Measurements from ENCODE around the gene MAP2K3. TPM values are rescaled to one million over a fixed set of nuclear protein-coding genes. Genes with fewer than 3 reads are reported as not detected.
A peak's percentile ranks its signal among the peaks of the same experiment; 100 is the strongest.

Gene MAP2K3
- total RNA-seq, 1 donor from 2014 or later, result 55.2 TPM

- ATAC-seq (no peak), DNase-seq (no peak)
- intact Hi-C loops (cut with DNase I), result no loop called here
- no peak overlapping the region for H3K4me3 ChIP-seq
- H3K36me3 ChIP-seq, result no peaks in the 10 kb centered on the region
- peaks cover 45% of the 10 kb centered on the region for H3K4me1 ChIP-seq
- no peaks in the 10 kb centered on the region for H3K27me3 ChIP-seq (ENCODE audit: low read depth)
- TF ChIP-seq CTCF (IDR thresholded peaks at IDR 0.05), result no peak
- H3K27ac ChIP-seq, result no peak overlapping the region
- H3K9me3 ChIP-seq, result no peaks in the 10 kb centered on the region
These were observed 2.3 kb upstream of the MAP2K3 start for GRCh38 chr17:21282231-21282630.

GRCh38 chr17:21282850-21283249, 1.7 kb upstream of the MAP2K3 start:
- DNase-seq (no peak), ATAC-seq (no peak)
- no peak overlapping the region for H3K4me3 ChIP-seq
- H3K36me3 ChIP-seq, result no peaks in the 10 kb centered on the region
- H3K4me1 ChIP-seq, result peaks cover 50% of the 10 kb centered on the region
- H3K9me3 ChIP-seq, result no peaks in the 10 kb centered on the region
- peak overlapping the region; percentile 95 for H3K27ac ChIP-seq
- no peak for TF ChIP-seq CTCF (IDR thresholded peaks at IDR 0.05)
- no peaks in the 10 kb centered on the region for H3K27me3 ChIP-seq (ENCODE audit: low read depth)
- intact Hi-C loops (cut with DNase I), result no loop called here

- Histone ChIP-seq H3K4me1 (peaks cover 52% of the 10 kb centered on the region), H3K36me3 (no peaks in the 10 kb centered on the region), H3K27ac (peak overlapping the region; percentile 95), H3K9me3 (no peaks in the 10 kb centered on the region), H3K27me3 (ENCODE audit: low read depth) (no peaks in the 10 kb centered on the region), H3K4me3 (peak overlapping the region; percentile 96)
- intact Hi-C loops (cut with DNase I), result no loop called here
- DNase-seq (no peak), ATAC-seq (peak in 1 of 2 donors; percentile 0)
- TF ChIP-seq CTCF (IDR thresholded peaks at IDR 0.05), result no peak
These were observed 811 bp upstream of the MAP2K3 start for GRCh38 chr17:21283482-21284318.

GRCh38 chr17:21285164-21286065, 904 bp downstream of the MAP2K3 start:
- intact Hi-C loops (cut with DNase I), result no loop called here
- H3K4me1 ChIP-seq, result peaks cover 45% of the 10 kb centered on the region
- H3K36me3 ChIP-seq, result no peaks in the 10 kb centered on the region
- TF ChIP-seq CTCF (IDR thresholded peaks at IDR 0.05), result no peak
- DNase-seq (no peak), ATAC-seq (no peak)
- peak overlapping the region; percentile 96 for H3K4me3 ChIP-seq
- H3K27ac ChIP-seq, result peak overlapping the region; percentile 95
- no peaks in the 10 kb centered on the region for H3K9me3 ChIP-seq
- no peaks in the 10 kb centered on the region for H3K27me3 ChIP-seq (ENCODE audit: low read depth)

- DNase-seq, result peak; percentile 95
- H3K4me3 ChIP-seq, result peak overlapping the region; percentile 96
- peak; percentile 72 to 75 for ATAC-seq
- TF ChIP-seq CTCF (IDR thresholded peaks at IDR 0.05), result no peak
- intact Hi-C loops (cut with DNase I), result no loop called here
- H3K27ac ChIP-seq, result peak overlapping the region; percentile 95
- H3K4me1 ChIP-seq, result peaks cover 45% of the 10 kb centered on the region
- H3K27me3 ChIP-seq (ENCODE audit: low read depth), result no peaks in the 10 kb centered on the region
- peaks cover under 1% of the 10 kb centered on the region for H3K36me3 ChIP-seq
- H3K9me3 ChIP-seq, result no peaks in the 10 kb centered on the region
These were observed 1.7 kb downstream of the MAP2K3 start for GRCh38 chr17:21286066-21286770.
